KBM-7 (cell line): ENCODE data around the gene BDKRB1.

Experiments used
- DNase-seq: peaks from one replicate; pipeline ENCODE4 v3.0.0-alpha.2; 2015
- in situ Hi-C: fragments of 300-500 bp; cut with MboI; formaldehyde crosslinking; loops from 2 replicates; pipeline ENCODE4 v1.14.3; 2020; ENCODE audit warnings: low sequenced_read_pairs, low pct_unique_long_range_greater_than_20kb, mixed read lengths

Gene BDKRB1

DNA sequence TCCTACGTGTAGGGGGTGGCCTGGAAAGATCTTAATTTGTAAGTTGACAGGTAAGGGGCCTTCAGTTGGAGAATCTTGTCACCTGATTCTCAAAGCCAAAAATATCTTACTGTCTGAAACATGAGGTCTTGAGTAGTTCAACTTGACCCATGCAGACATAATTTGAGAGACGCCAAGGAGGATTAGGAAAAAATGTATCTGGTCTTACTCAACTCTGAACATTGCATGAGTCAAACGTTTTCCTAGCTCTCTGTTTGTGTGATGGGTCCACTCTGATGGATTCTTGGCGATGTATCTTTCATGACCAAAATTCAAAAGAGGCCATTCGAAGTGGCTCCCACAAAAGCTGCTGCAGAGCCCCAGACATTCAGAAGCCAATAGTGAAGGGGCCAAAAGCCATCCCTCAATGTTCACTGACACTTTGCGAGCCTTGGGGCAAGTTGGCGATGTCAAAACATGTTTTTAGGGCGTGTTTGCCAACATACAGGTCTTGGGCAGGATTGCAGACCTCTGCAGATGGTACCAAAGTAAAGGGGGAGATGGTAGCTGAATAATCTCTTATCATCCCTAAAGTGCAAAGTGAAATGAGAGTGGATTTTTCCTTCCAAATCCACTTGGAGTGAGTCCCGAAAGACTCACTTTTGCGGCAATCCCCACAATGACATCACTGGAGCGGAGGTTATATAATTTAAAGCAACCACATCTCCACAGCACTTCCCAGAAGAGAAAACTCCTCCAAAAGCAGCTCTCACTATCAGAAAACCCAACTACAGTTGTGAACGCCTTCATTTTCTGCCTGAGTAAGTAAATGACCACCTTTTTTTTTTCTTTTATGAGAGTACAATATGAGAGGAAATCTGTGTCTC lies at the start of gene BDKRB1:
TSS of gene BDKRB1 (plus strand) at position 710 of the 866 bp plus-strand sequence. CDS start 7,473 bp downstream, outside the sequence.
- in situ Hi-C loops = no loop called here
- DNase-seq = no peak

DNA sequence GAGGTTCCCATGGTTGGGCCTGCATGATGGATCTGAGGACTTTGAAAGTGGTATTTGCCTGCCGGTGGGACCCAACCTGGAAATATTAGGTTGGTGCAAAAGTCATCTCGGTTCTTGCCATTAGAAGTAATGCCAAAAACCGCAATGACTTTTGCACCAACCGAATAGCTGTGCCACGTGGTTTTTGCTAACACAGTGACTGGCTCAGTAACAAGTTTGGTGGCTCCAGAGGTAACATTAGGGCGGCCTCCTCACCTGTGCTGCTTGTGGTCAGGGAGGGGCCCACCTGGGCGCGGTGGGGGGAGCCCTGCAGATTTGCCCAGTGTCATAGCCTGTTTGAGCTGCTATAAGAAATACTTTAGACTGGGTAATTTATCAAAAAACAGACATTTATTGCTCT lies 49.5 kb upstream of the BDKRB1 start:
- in situ Hi-C loops = no loop called here
- no peak for DNase-seq

DNA sequence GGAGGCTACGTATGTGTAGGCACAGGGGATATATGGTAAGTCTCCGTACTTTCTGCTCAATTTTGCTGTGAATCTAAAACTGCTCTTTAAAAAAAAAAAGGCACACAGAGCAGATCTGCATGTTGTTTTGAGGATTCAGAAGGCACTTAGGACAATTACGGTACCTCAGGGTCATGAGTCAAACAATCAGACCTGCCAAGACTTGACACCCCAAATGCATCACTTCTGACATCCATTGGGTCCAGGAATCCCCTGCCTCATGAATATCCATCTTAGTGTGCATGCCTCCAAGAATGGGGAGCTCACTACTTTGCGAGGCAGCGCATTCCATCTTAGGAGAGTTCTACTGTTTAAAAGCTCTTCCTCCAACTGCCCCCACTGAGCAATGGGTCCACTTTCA lies 48.3 kb upstream of the BDKRB1 start:
- DNase-seq = no peak
- in situ Hi-C loops = no loop called here

DNA sequence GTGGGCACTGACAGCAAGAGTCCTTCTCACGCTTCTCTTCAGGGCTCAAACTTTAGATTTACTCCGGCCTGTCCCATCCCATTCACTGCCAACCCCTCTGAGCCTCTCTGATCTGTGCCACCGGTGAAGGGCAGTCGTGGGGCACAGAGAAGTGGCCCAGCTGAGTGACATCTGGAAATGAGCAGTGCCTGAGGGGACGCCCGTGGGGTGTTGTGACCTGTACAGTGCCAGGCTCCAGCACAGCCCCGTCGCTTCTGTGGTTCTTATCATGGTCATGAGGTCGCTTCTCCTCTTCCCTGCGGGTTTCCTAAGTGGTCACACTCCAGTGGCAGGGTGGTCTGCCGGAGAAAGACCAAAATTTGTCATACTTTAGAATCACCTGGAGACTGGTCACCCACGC lies 47.3 kb upstream of the BDKRB1 start:
- DNase-seq = no peak
- in situ Hi-C loops = no loop called here

DNA sequence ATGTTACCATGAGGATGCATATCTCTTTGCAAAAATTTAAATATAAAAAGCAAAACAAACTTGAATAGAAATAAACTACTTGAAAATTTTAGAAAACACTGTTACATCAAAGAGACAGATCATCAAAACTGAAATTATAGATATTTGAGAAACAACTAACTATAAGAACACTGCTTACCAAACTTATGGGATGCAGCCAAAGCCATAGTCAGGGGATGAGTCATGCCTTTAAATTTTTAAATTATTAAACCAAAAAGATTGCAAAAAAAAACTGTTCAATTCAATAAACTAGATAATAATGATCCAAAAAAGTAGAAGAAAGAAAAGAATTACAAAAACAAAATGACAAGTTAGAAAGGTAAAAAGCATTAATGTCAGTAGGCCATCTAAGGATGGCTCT lies 43.9 kb upstream of the BDKRB1 start:
- DNase-seq = no peak
- in situ Hi-C loops = no loop called here

DNA sequence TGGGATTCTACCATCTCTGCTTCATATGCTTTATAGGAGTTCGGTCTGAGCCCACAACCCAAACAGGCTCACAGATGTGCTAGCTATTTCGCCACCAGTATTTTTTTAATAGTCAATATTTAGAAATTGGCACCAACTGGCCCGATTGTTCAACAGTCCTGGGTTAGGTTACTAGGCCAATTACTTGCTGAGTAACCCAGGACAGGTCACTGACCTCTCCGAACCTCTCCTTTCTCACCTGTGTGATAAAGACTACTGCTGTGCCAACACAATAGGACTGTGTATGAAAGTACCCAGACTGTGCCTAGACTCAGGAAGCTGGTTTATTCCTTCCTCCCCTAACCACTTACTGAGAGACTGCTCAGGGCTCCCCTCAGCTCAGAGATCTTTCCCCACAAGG lies 43.1 kb upstream of the BDKRB1 start:
- DNase-seq = no peak
- in situ Hi-C loops = no loop called here

DNA sequence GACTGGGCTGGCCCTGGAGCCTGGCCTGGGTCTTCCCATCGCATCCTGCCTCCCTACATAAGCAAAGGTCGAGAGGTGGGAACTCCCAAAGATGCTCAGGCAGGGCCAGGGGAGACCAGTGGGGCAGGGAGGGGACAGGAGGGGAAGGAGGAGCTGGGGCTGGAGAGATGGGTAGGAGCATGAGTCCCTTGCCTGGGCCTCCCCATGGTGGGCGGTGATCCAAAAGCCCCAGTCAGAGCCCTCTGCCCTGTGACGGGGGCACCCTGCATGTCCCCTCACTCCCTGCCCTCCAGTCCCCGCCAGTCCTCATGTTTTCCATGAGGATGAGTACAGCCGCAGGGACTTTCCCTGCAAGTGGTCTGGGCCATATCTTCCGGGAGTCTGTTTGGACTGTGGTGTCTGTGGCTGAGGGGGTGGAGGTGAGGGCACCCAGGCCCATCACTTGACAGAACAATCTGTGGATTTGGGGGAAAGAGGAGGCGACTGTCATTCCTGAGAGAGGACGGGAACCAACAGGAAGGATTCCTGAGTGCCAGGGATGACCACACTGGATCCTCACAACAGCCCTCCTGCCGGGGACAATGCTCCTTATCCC lies 42.0 kb upstream of the BDKRB1 start:
- in situ Hi-C loops = no loop called here
- no peak for DNase-seq

DNA sequence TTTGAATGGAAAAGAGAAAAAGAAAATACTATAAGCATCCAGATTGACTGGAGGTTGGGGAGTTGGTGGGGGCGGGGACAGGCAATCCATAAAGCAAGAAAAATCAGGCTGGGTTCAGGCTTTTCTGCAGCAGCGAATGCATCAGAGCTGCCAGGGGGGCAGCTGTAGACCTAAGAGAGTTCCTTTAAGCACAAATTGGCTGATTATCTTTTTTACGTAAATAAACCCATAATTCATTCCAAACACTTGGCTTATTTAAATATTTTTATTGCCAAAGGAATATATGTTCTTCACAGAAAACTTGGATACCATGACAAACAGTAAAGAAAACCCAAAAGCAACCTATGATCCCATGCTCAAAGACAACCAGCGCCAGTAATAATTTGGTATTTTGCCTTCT lies 41.2 kb upstream of the BDKRB1 start:
- in situ Hi-C loops = no loop called here
- DNase-seq = no peak

DNA sequence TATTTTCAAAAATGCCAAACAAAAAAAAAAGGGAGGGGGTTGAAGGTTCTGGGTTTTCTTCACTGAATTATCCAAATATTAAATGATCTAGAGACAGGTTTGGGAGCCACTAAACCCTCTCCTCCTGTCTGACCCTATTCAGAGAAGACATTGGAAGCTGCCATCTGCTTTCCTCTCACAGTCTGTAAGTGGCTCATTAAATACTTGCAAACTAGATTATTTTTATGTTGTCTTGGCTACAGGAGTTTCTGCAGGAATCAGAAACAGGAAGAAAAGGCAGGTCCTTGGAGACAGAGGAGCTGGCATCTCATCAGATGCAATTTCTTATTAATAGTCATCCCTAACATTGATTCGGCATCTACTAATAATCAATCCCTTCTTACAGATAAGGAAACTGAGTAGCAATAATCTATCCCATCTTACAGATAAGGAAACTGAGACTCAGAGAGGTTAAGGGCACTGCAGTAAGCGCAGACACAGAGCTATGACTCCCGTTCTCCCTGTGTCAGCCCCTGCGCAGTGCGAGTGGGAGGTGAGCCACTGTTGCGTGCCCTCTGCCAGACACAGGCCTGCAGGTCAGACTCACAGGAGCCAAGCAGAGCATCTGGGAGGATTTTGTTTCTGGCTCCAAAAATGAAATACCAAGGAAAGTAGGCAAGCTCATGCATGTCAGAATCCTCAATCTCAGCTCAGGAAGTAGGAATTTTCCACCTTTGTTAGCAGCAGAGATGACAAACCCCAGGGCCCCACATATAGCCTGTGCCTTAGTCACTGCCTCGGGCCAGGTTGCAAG lies 40.4 kb upstream of the BDKRB1 start:
- in situ Hi-C loops = no loop called here
- no peak for DNase-seq

DNA sequence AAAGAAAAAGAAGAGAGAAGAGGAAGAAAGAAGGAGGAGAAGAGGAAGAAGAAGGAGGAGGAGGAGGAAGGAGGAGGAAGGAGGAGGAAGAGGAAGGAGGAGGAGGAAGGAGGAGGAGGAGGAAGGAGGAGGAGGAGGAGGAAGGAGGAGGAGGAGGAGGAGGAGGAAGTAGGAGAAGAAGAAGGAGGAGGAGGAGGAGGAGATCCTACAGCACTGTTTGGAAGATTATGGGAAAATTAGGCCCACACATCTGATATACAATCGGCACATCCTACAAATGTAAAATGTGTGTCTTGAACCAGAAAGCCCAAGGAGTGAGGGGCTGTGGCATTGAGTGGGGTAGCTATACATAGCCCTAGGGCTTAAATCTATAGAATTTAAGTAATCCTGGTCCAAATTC lies 39.4 kb upstream of the BDKRB1 start:
- DNase-seq = no peak
- in situ Hi-C loops = no loop called here

DNA sequence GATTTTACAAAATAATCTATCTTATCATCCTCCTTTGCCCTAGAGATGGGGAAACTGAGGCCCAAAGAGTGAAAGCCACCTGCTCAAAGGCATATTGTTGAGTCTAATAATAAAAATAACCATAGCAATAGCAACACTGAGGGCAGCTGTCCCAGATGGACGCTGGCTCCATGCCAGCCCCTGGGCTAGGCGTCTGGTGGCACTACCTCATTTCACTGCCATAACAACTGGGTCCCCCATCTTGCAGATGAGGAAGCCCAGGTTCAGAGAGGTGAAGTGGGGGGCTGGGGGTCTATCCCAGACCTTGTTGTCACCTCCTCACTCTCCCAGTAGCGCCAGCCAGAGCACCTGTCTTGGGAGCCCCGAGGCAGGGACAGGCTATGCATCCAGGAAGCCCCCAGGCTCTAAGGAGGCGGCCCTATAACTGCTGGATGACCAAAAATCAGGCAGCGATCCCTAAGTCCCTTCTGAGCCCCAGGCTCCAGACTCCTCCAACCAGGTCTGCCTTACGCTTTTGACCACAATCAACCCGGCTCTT lies 38.6 kb upstream of the BDKRB1 start:
- in situ Hi-C loops = no loop called here
- no peak for DNase-seq

DNA sequence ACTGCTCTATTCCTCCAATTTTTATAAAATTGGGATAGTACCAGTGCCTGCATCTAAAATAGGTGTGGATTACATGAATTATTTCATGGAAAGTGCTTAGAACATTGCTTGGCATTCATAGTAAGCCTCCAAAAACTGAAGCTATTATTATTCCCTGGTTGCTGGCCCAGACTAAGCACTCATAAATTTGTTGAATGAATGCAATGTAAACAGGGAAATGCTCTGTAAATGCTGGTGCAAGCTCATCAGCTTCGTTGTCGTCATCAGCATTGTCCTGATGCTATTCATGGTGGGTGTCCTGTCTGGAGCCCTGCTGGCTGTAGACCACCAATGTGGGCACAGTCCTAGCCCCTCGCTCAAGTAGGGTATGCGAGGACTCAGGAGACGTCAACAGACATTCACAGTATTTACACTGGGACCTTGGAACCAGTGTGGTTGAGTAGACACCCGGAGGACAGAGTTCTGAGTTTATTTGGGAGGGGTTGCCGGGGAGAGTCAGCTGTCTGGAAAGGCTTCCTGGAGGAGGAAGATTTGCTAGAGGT lies 34.8 kb upstream of the BDKRB1 start:
- no peak for DNase-seq
- in situ Hi-C loops = no loop called here

DNA sequence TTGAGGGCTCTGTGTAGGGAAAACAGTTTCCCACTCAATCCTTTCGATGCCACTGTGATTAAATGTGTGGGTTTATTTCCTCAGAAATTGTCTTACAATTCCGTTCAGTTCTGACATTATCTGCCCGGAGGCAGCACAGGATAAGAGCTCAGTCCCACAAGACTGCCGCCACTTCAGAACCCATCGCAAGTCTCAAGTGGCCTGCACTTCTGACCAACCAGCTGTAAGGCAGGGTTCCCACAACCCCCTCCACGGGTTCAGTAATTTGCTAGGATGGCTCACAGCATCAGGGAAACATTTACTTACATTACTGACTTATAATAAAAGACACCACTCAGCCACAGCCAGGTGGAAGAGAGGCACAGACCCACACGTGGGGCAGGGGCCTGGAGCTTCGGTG lies 34.2 kb upstream of the BDKRB1 start:
- in situ Hi-C loops = no loop called here
- no peak for DNase-seq

DNA sequence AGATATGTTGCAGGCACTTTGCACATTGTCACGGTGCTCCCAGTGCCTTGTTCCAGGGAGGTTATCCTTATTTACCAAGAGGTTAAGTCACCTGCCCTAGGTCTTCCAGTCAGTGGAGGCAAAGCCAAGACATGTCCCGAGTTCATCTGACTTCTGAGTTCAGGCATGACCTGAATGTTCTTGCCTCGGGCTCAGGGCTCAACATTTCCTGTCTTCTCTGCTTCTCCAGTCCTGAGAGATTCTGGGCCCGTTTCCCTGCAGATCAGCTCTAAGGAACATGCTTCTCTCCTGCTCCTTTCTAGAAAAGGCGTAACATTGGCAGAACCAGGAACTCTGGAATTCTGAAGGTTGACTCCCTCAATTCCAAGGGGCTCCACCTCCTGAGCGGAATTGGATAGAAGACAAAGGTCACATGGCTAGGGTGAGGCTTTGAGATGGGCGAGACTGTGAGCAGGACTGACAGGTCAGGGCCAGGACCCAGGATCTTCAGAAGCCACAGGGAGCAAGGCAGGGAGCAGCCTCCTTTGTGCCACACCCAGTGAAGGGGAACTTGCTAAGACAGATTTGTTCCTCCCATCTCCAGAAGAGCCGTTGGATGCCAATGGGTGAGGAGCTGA lies 31.4 kb upstream of the BDKRB1 start:
- in situ Hi-C loops = no loop called here
- DNase-seq = no peak

DNA sequence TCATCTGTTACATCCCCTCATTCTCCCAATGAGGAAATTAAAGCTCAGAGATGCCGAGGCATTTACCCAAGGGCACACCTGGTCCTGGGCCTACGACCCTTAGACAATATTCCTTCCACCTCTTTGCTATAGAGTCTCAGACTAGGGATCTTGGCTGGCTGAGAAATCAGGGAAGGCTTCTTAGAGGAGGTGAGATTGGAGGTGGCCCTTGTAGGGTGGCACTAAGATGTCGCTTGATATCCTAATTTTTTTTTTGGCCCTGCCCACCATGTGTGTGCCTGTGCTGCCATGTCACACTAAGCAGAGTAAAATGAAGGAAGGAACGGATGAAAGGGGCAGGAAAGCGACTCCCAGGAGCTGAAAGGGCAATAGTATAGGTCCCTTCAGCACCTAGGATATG lies 30.8 kb upstream of the BDKRB1 start:
- DNase-seq = no peak
- in situ Hi-C loops = no loop called here

DNA sequence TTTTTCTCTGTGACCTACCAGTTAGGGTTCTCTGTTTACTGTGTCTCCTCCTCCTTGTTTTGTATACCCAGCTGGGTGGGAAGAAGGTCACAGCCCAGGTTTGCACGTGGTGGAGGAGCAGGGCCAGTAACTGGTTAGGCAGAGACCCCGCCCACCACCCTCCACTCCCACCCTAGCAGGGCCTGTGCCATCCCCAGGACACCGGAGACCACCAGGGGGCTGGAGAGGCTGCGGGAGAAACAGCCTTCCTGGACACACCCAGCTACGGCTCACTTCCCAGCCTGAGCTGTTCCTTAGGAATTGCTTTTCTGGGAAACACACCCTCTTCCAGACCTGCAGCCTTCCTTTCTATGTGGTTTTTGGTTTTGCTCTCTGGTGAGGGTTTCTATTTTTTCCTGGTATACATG lies 30.3 kb upstream of the BDKRB1 start:
- no peak for DNase-seq
- in situ Hi-C loops = no loop called here

DNA sequence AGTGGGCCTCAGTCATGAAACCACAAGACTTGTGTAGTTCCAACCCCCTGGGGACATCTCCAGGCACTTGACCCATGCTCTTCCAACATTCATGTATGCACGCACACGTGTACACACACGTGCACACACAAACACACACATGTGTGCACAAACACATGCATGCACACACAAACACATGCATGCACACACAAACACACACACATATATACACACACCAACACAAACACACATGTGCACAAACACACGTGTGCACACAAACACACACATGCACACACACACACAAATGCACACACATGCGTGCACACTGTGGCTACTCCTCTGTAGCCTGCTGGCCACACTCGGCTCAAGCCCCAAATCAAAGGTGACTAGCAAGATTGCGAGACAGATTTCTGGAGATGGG lies 28.6 kb upstream of the BDKRB1 start:
- DNase-seq = no peak
- in situ Hi-C loops = no loop called here

DNA sequence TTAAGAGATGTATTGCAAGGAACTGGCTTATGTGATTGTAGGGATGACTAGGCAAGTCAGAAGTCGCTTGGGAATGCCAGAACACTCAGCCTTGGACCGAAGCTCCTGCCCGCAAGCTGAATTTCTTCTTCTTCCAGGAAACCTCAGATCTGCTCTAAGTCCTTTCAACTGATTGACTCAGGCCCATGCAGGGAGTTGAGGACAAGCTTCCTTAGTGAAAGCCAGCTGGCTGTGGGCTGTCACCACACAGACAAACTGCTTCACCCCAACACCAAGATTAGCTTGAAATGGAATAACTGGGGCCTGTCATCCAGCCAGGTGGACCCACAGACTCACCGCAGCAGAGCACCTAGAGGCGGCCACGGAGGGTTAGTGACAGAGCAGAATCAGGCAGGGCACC lies 26.7 kb upstream of the BDKRB1 start:
- no peak for DNase-seq
- in situ Hi-C loops = no loop called here

DNA sequence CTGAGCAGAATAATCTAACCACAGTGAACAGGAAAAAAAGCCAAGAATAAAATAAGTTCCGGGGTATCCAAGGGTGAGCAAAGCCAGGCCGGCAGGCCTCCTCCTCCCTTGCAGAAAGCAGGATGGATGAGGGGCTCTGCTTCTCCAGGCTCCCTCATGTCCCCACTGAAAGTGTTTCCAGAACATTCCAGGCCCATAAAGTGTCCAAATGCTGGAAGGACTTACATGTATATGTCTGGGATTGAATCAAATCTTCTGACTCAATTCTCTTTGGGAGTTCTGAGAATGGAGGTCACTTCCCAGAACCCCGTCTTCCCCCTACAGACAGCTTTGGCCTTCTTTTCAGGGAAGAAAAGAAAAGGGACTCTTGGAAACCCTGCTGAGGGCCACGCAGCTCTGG lies 25.0 kb upstream of the BDKRB1 start:
- DNase-seq = no peak
- in situ Hi-C loops = no loop called here
